HG02588 (cell line): Measurements from ENCODE around the gene CGB2.
"Not testable (repeated sequence)": the region's sequence is repeated elsewhere in the genome, so short reads cannot be mapped to it uniquely, and the experiment has no call there.

Experiments used
- ATAC-seq: cut with Tn5 transposase; IDR thresholded peaks from one replicate; pipeline ENCODE4 v1.9.1; 2021; ENCODE audit warnings: mild to moderate bottlenecking, moderate library complexity; ENCODE audit not compliant: unreplicated experiment

Gene CGB2

GRCh38 chr19:49031642-49032301 lies at the start of gene CGB2:
Gene CGB2 (plus strand): TSS chr19:49031890. CDS start chr19:49032096, 206 bp downstream.
- ATAC-seq, result not testable (repeated sequence)

- ATAC-seq, result no peak
These were observed 49.4 kb upstream of the CGB2 start for GRCh38 chr19:48982280-48982679.

DNA sequence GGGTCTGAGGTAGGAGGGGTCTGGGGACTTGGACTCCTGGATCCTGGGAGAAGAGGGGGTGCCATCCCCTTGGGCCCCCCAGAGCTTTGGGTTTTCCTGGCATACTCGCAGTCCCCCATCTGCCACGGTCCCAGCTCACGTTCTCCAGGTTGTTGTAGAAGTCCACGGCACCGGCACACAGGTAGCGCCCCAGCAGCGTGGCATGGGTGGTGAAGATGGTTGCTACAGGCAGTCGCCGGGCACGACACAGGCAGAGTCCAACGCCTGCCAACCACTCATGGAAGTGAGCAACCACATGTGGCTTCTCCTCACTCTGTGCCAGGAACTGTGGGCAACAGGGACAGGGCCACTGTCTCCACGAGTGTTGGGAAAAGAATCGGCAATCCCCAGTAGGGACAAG lies 46.0 kb upstream of the CGB2 start:
- no peak for ATAC-seq

GRCh38 chr19:48986211-48986610 lies 45.5 kb upstream of the CGB2 start:
- ATAC-seq, result no peak

DNA sequence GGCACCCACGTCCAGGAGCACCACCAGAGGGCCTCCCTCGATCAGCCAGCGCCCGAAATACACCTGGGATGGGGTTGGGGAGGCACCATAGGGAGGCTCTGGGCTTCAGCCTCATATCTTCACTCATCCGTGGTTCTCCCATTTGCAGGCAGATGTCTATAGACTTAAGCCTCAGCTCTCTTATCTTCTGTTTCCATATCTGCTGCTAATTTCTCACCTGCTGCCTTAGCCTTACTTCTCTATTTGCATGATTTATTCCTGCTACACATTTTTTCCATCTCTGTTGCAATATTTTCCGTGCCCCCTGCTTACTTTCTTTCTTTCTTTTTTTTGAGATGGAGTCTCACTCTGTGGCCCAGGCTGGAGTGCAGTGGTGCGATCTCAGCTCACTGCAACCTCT lies 44.4 kb upstream of the CGB2 start:
- ATAC-seq, result no peak

DNA sequence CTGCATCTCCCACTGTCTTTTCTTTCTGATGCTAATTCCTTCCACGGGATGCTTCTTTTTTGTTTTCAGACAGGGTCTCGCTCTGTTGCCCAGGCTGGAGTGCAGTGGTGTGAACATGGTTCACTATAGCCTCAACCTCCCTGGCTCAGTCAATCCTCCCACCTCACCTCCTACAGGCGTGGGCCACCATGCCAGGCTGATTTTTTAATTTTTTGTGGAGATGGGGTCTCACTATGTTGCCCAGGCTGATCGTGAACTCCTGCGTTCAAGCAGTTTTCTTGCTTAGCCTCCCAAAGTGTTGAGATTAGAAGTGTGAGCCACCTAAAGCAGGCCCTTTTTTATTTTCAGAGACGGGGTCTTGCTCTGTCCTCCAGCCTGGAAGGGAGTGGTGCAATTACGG lies 43.4 kb upstream of the CGB2 start:
- no peak for ATAC-seq

- no peak for ATAC-seq
These were observed 42.8 kb upstream of the CGB2 start for GRCh38 chr19:48988860-48989259.

DNA sequence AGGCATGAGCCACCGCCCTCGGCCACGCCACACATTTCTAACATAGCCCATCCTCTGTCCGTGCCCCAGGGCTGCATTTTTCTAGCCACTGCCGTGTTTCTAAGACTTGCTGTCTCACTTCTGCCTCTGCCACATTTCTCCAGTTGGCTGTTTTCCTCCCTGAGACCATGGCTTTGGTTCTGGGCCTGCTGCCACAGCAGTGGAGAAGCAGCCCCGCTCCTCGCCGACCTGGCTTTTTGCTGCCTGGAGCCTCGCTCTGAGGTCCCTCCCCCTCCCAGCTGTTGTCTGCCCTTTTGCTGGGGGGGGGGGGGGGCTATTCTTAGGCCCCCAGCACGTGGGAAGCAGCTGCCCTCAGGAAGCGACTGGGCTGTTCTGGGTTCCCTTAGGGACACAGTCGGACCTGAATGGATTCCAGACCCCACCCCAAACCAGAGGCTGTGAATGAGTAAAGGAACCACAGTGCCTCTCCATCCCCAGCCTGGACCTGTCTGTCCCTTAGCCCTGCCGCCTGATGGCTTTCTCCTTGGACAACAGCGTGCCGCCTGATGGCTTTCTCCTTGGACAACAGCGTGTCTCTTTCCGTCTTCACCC lies 41.9 kb upstream of the CGB2 start:
- ATAC-seq, result no peak

DNA sequence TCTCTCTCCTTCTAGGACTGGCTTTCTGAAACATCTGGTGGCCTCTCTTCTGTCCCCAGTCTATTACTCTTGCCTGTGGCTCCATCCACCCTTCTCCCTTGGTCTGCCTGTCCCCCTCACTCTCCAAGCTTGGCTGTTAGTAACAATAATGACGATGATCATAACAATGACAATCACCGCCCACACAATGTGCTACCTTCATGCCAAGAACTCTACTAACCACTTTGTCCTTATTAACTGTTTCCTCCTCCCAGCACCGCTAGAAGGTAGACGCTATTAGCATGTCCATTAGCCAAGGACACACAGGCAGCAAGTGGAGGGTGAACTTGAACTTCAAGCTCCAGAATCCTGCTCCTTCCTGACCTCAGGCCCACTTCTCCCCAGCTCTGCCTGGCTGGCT lies 41.3 kb upstream of the CGB2 start:
- no peak for ATAC-seq

- ATAC-seq, result no peak
These were observed 40.6 kb upstream of the CGB2 start for GRCh38 chr19:48991011-48991609.

DNA sequence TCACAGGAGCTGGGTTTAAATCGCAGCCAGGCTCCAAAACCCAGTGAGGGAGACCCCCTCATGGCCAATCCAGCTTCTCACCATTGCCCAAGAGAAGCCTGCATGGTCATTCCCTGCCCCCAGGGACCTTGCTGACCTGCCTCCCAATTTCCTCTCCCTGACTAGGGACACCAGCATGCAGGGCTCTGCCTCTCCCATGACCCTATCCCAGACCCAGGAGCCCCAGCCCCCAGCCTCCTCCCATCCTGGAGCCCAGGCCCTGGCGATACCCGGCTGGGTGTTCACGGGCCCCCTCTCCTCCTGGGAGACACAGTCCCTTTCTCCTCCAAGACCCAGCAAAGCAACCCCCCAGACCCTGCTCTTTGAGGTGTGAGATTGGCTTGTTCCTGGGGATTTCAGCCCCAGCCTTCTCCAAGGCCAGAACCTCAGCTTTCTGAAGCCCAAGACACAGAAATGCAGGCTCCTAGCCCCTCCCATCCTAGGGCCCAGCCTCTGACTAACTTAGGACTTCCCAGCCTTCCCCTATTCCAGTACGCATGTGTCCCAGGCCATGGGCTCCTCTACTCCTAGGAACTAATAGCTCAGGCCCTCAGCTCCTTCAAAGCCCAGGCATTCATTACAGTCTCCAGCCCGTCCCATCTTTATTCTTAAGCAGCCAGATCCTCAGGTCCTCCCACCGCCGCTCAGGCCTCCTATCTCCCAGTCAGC lies 39.7 kb upstream of the CGB2 start:
- no peak for ATAC-seq

GRCh38 chr19:48992581-48993174 lies 39.0 kb upstream of the CGB2 start:
- ATAC-seq, result no peak

GRCh38 chr19:48993175-48994034 lies 38.3 kb upstream of the CGB2 start, which contains the start of the genes GYS1 and RUVBL2:
Gene GYS1 (minus strand): TSS chr19:48993309. CDS start chr19:48993112, 197 bp downstream.
Gene RUVBL2 (plus strand): TSS chr19:48993887. CDS start chr19:48993912, 25 bp downstream.
- peak; percentile 84 for ATAC-seq

GRCh38 chr19:48994035-48994386 lies 37.7 kb upstream of the CGB2 start:
- ATAC-seq, result no peak

- no peak for ATAC-seq
These were observed 33.7 kb upstream of the CGB2 start for GRCh38 chr19:48997972-48998371.

- no peak for ATAC-seq
These were observed 32.0 kb upstream of the CGB2 start for GRCh38 chr19:48999481-49000325.

DNA sequence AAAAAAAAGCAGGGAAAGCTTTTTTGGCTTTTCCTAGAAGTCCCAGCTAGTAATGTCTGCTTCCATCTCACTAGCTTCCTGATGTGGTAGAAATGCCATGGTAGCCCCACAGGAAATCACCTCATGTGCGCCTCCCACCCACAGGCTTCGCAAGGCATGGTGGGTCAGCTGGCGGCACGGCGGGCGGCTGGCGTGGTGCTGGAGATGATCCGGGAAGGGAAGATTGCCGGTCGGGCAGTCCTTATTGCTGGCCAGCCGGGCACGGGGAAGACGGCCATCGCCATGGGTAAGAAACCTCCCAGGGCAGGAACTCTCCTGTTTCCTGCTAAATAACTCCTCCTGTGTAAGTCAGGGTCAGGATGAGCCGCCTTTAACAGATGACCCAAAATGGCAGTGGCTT lies 27.6 kb upstream of the CGB2 start:
- no peak for ATAC-seq

DNA sequence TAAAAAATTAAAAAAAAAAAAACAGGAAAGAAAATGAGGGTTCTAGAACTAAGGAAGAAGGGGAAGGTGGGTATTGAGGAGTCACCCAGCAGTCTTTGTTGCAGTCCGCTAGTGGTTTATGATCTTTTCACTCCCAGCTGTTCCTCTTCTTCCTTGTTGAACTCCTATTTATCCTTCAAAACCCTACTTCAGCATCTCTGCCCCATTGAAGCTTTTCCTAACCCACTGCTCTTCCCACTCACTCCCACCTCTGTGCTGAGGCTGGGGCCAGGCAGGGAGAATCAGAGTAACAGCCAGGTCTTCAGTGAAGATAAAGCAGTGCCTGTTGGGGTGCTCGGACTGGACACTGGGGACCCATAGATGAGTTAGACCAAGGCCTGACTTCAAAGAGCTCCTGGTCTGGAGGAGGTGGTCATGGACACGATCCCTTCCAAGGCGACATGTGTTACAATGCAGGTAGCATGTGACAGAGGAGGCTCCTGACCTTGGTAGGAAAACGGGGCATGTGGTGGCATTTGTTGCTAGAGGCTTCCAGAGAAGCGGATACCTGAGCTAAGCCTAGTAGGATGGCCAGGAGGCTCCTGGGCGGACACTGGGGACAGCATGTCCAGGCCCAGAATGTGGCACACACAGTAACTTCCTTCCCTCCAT lies 26.6 kb upstream of the CGB2 start:
- ATAC-seq, result no peak

- no peak for ATAC-seq
These were observed 24.8 kb upstream of the CGB2 start for GRCh38 chr19:49006905-49007304.
